Prostate gland (tissue), 2 donors: ENCODE data around the gene AOPEP.

Experiments used
- POLR2A ChIP-seq: fragments of 450-650 bp; IDR thresholded peaks from one replicate; pipeline ENCODE4 v1.6.1; 2016; ENCODE audit warnings: antibody characterized with exemption, mild to moderate bottlenecking
- TF ChIP-seq, protein P1 (sequence below), 4 experiments: fragments of 200-600 bp in 2 of 4; fragments of 450-650 bp in 2 of 4; sonication (generic) in 2 of 4; IDR thresholded peaks; 1 replicate in 3 of 4; 2 replicates in 1 of 4; pipeline ENCODE4 v1.5.1; 2016 to 2019; ENCODE audit warnings: antibody characterized with exemption in 4 of 4, mild to moderate bottlenecking in 2 of 4, moderate library complexity in 2 of 4

DNA sequence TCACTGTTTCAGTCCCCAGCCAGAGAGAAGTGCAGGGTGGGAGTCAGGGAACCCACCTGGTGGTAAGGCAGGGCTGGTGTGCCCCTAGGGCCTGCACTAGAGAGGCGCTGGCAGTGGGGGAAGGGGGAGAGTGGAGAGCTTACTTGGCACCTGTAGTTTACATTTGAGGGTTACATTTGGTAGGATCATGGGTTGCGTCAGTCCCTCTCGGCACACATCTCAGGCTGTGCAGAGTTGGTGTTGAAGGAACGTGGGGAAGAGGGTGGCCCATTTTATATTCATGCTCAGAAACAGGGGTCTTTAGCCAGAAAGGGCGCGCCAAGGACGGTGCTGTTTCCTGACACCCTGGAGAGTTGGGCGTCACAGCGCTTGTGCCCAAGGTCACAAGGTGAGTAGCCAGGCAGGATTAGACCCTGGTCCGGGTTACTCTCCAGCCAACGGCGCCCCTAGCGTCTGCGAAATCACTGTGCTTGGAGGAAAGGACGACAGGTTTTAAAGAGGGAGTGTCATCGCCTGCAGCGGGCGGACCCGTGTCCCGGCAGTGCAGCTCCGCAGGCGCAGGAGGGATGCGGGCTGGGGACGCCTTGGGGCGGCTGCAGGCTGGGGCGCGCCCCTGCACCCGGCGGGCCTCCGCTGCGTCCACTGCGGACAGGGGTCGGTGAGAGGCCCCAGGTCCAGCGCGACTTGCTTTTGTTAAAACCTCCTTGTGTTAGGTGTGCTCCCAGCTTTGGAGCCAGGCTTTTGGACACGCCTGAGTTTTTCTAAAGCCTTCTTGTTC lies 318.4 kb downstream of the AOPEP start:
- TF ChIP-seq, protein P1, sequence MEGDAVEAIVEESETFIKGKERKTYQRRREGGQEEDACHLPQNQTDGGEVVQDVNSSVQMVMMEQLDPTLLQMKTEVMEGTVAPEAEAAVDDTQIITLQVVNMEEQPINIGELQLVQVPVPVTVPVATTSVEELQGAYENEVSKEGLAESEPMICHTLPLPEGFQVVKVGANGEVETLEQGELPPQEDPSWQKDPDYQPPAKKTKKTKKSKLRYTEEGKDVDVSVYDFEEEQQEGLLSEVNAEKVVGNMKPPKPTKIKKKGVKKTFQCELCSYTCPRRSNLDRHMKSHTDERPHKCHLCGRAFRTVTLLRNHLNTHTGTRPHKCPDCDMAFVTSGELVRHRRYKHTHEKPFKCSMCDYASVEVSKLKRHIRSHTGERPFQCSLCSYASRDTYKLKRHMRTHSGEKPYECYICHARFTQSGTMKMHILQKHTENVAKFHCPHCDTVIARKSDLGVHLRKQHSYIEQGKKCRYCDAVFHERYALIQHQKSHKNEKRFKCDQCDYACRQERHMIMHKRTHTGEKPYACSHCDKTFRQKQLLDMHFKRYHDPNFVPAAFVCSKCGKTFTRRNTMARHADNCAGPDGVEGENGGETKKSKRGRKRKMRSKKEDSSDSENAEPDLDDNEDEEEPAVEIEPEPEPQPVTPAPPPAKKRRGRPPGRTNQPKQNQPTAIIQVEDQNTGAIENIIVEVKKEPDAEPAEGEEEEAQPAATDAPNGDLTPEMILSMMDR (IDR thresholded peaks at IDR 0.05): peak in 3 of 4 experiments; percentile 60 to 80 (median 79)
- peak; percentile 70 for TF ChIP-seq POLR2A
